Epithelial cell of esophagus (primary cell): ENCODE results near the gene KRAS.

ENCODE experiments used
- DNase-seq: peaks from one replicate; pipeline ENCODE4 v3.0.0; 2010; ENCODE audit warnings: low read depth
- H3K4me3 ChIP-seq: 2 replicates; pipeline ENCODE4 v1.5.1; 2011; ENCODE audit warnings: mild to moderate bottlenecking, low read length, control low read depth
- CTCF ChIP-seq: IDR thresholded peaks from 2 replicates; pipeline ENCODE4 v1.5.1; 2011; ENCODE audit warnings: low read depth, mild to moderate bottlenecking, low read length, control low read depth, inconsistent platforms; ENCODE audit not compliant: insufficient read depth; ENCODE audit errors: missing control alignments

The KRAS gene

GRCh38 chr12:25182765-25183164, 68.0 kb downstream of the KRAS start:
- DNase-seq, result no peak
- no peak overlapping the region for H3K4me3 ChIP-seq
- no peak for TF ChIP-seq CTCF

- TF ChIP-seq CTCF, result no peak
Observed at GRCh38 chr12:25162866-25163265, 87.9 kb downstream of the KRAS start.

GRCh38 chr12:25156061-25156460, 94.7 kb downstream of the KRAS start:
- no peak for TF ChIP-seq CTCF
- DNase-seq, result no peak
- H3K4me3 ChIP-seq, result no peak overlapping the region

More at GRCh38 chr12:25162866-25163265, 87.9 kb downstream of the KRAS start:
- DNase-seq, result no peak
- H3K4me3 ChIP-seq, result no peak overlapping the region

GRCh38 chr12:25155022-25155576, 95.6 kb downstream of the KRAS start:
- H3K4me3 ChIP-seq, result no peak overlapping the region
- TF ChIP-seq CTCF, result peak; percentile 67
- DNase-seq, result peak; percentile 45
